Right hindlimb (tissue), 1 donor: ENCODE measurements around the gene NEK8.
"Not testable (repeated sequence)": the region's sequence is repeated elsewhere in the genome, so short reads cannot be mapped to it uniquely, and the experiment has no call there.

Experiments
- DNase-seq: peaks from one replicate; pipeline ENCODE4 v3.0.0-alpha.2; 2018

Gene NEK8

GRCh38 chr17:28774206-28774605, 45.6 kb downstream of the NEK8 start:
- DNase-seq, result no peak

- no peak for DNase-seq
Measured at GRCh38 chr17:28777178-28777577, 48.6 kb downstream of the NEK8 start.

GRCh38 chr17:28779601-28780000, 51.0 kb downstream of the NEK8 start:
- DNase-seq, result not testable (repeated sequence)

DNA sequence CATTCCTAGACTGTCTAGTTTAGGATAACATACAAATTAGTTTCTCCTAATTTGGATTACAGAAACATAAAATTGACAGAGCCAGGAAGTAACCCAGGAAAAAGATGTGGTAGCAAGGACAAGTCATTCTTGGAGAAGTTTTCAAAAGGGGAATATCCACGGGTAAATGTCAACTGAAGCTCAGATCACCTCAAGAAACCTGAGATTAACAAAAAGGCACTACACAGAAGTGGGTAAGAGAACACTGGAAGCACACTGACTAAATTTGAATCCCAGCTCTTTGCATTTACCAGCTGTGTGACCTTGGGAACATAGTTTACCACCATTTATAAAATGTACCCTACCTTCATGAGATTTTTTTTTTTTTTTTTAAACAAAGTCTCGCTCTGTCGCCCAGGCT, 54.6 kb downstream of the NEK8 start:
- DNase-seq, result no peak

- no peak for DNase-seq
Measured at GRCh38 chr17:28788100-28788499, 59.5 kb downstream of the NEK8 start.
